Stimulated activated CD8-positive, alpha-beta memory T cell treated with anti-CD3 and anti-CD28 coated beads, Interleukin-15, amount 100 ng/mL, for 1 hour (primary cell): ENCODE measurements around the gene SCO2.

Source experiments
- DNase-seq: peaks from one replicate; pipeline ENCODE4 v3.0.0-alpha.2; 2020; ENCODE audit warnings: low read depth

The SCO2 gene

GRCh38 chr22:50525104-50525857 is at the start of gene SCO2:
SCO2 (minus strand) TSS chr22:50525598; CDS start chr22:50524411, 1,187 bp downstream.
- DNase-seq: peak; percentile 92

- DNase-seq: no peak
Measured at GRCh38 chr22:50574383-50574755, 49.0 kb upstream of the SCO2 start.

- no peak for DNase-seq
Measured at GRCh38 chr22:50573491-50574382, 48.3 kb upstream of the SCO2 start.

- no peak for DNase-seq
Measured at GRCh38 chr22:50572965-50573364, 47.6 kb upstream of the SCO2 start.

GRCh38 chr22:50571264-50572175 is 46.1 kb upstream of the SCO2 start:
- DNase-seq: no peak

GRCh38 chr22:50570861-50571260 is 45.5 kb upstream of the SCO2 start:
- DNase-seq: no peak

GRCh38 chr22:50569896-50570535 is 44.6 kb upstream of the SCO2 start:
- DNase-seq: no peak

- no peak for DNase-seq
Measured at GRCh38 chr22:50569041-50569459, 43.7 kb upstream of the SCO2 start.

- no peak for DNase-seq
Measured at GRCh38 chr22:50568626-50569025, 43.2 kb upstream of the SCO2 start.

GRCh38 chr22:50567721-50568252 is 42.4 kb upstream of the SCO2 start:
- no peak for DNase-seq

GRCh38 chr22:50564289-50564688 is 38.9 kb upstream of the SCO2 start:
- DNase-seq: no peak

- DNase-seq: no peak
Measured at GRCh38 chr22:50563413-50564160, 38.2 kb upstream of the SCO2 start.

- peak; percentile 96 for DNase-seq
Measured at GRCh38 chr22:50562523-50563412, 37.4 kb upstream of the SCO2 start, which contains the start of gene SYCE3. SYCE3 (minus strand) TSS chr22:50562919; CDS start chr22:50556405, 6,514 bp downstream.

- DNase-seq: no peak
Measured at GRCh38 chr22:50561401-50562358, 36.3 kb upstream of the SCO2 start.

GRCh38 chr22:50560034-50560433 is 34.6 kb upstream of the SCO2 start:
- DNase-seq: no peak

GRCh38 chr22:50556703-50557102 is 31.3 kb upstream of the SCO2 start:
- no peak for DNase-seq

GRCh38 chr22:50553310-50553709 is 27.9 kb upstream of the SCO2 start:
- no peak for DNase-seq

- DNase-seq: no peak
Measured at GRCh38 chr22:50551160-50551752, 25.9 kb upstream of the SCO2 start.
